K562 (cell line): ENCODE results near the gene COL23A1. TPM values are rescaled to one million over a fixed set of nuclear protein-coding genes. Genes with fewer than 3 reads are reported as not detected.

Source experiments
- ATAC-seq: fragments of 200-7000 bp; cut with Tn5 transposase; 3 replicates; pipeline ENCODE4 v1.9.1; 2020; ENCODE audit warnings: moderate library complexity
- BruUV-seq: library from RNA; stranded (reverse); fragments of 400-500 nt; replicated peaks from 2 replicates; lab custom pipeline; 2021; lab: Mats Ljungman, UMichigan
- CTCF ChIA-PET: fragments of 300-600 bp; formaldehyde crosslinking; extraction: SDS; loops from one replicate; lab custom pipeline; 2021; ENCODE audit warnings: low intra/inter-chr PET ratio; lab: Yijun Ruan, JAX
- POLR2A ChIA-PET: fragments of 300-600, 350-650 bp; sonication (Branson Sonifier 250); formaldehyde crosslinking; extraction: SDS; loops from one replicate; lab custom pipeline; 2021; ENCODE audit warnings: antibody characterized with exemption, inconsistent platforms; lab: Yijun Ruan, JAX
- DNase-seq, 4 experiments: peaks; one replicate each; pipeline versions ENCODE4 v3.0.0 to v3.0.0-alpha.2; 2011 to 2018; ENCODE audit warnings: low spot score in 3 of 4, mixed read lengths in 3 of 4; ENCODE audit errors: extremely low read depth in 1 of 4
- FAIRE-seq: peaks from 2 replicates; lab custom pipeline; 2011; peaks lifted over from hg19 to GRCh38; lab: Jason Lieb, UNC
- H2AFZ ChIP-seq: 2 replicates; pipeline ENCODE4 v1.6.0; 2011; ENCODE audit warnings: low read depth, low read length, control low read depth, inconsistent platforms
- H3K27ac ChIP-seq: fragments of 200-600 bp; 3 replicates; pipeline ENCODE4 v1.8.0; 2011; ENCODE audit warnings: low read depth, mild to moderate bottlenecking, control low read depth, inconsistent platforms, low read length, moderate library complexity, mixed read lengths; ENCODE audit errors: extremely low read depth
- H3K27me3 ChIP-seq, 2 experiments: fragments of 300-600 bp in 1 of 2; 2 replicates in 1 of 2; 3 replicates in 1 of 2; pipeline versions ENCODE4 v1.6.0 to v1.8.0; 2011; ENCODE audit warnings: inconsistent platforms in 2 of 2, low read length in 2 of 2, mild to moderate bottlenecking in 1 of 2, mixed read lengths in 1 of 2, moderate library complexity in 1 of 2; ENCODE audit not compliant: control insufficient read depth in 2 of 2, insufficient read depth in 2 of 2
- H3K36me3 ChIP-seq: fragments of 300-600 bp; 3 replicates; pipeline ENCODE4 v1.8.0; 2011; ENCODE audit warnings: mild to moderate bottlenecking, low read length, inconsistent platforms; ENCODE audit not compliant: control insufficient read depth, insufficient read depth
- H3K4me1 ChIP-seq, 2 experiments: fragments of 200-600 bp in 1 of 2; replicated peaks in 1 of 2; 2 replicates in 1 of 2; 3 replicates in 1 of 2; pipeline versions ENCODE4 v1.5.1 to v1.8.0; 2011; ENCODE audit warnings: inconsistent platforms in 2 of 2, low read length in 2 of 2, mild to moderate bottlenecking in 1 of 2, mixed read lengths in 1 of 2, moderate library complexity in 1 of 2; ENCODE audit not compliant: control insufficient read depth in 2 of 2, insufficient read depth in 2 of 2
- H3K4me2 ChIP-seq: 2 replicates; pipeline ENCODE4 v1.6.1; 2011; ENCODE audit warnings: low read length, control low read depth, inconsistent platforms, mixed read lengths; ENCODE audit not compliant: insufficient read depth
- H3K4me3 ChIP-seq: fragments of 200-600 bp; sonication (generic), shearing (Covaris generic); 2 replicates; pipeline ENCODE4 v1.5.1; 2016; ENCODE audit warnings: control low read depth, inconsistent platforms
- H3K79me2 ChIP-seq: fragments of 200-600 bp; 3 replicates; pipeline ENCODE4 v1.8.0; 2011; ENCODE audit warnings: low read length, inconsistent platforms; ENCODE audit not compliant: control insufficient read depth, insufficient read depth
- H3K9ac ChIP-seq, 2 experiments: 2 replicates each; pipeline versions ENCODE4 v1.6.0 to v1.6.1; 2011; ENCODE audit warnings: low read depth in 2 of 2, low read length in 2 of 2, control low read depth in 1 of 2, inconsistent platforms in 1 of 2, mild to moderate bottlenecking in 1 of 2, mixed read lengths in 1 of 2; ENCODE audit not compliant: insufficient read depth in 1 of 2
- H3K9me1 ChIP-seq: one replicate; pipeline ENCODE4 v1.6.0; 2011; ENCODE audit warnings: inconsistent platforms, mild to moderate bottlenecking, low read length, moderate library complexity; ENCODE audit not compliant: control insufficient read depth, insufficient read depth
- H3K9me3 ChIP-seq: replicated peaks from 2 replicates; pipeline ENCODE4 v1.5.1; 2011; ENCODE audit warnings: low read depth, low read length, inconsistent platforms; ENCODE audit not compliant: control insufficient read depth, insufficient read depth
- H4K20me1 ChIP-seq: replicated peaks from 2 replicates; pipeline ENCODE4 v1.6.1; 2011; ENCODE audit warnings: low read length, inconsistent platforms, mixed read lengths; ENCODE audit not compliant: control insufficient read depth, insufficient read depth
- CREBBP ChIP-seq: IDR thresholded peaks from one replicate; pipeline ENCODE4 v1.6.1; 2012; ENCODE audit warnings: low read depth, mild to moderate bottlenecking, control low read depth, inconsistent platforms, low read length
- DNMT1 ChIP-seq: fragments of 450-650 bp; IDR thresholded peaks from 2 replicates; pipeline ENCODE4 v1.6.1; 2016; ENCODE audit warnings: antibody characterized with exemption, mild to moderate bottlenecking
- HDAC3 ChIP-seq: fragments of 450-650 bp; IDR thresholded peaks from 2 replicates; pipeline ENCODE4 v1.6.1; 2018; ENCODE audit warnings: borderline replicate concordance, mild to moderate bottlenecking, moderate library complexity; ENCODE audit not compliant: partially characterized antibody
- HOXB6 ChIP-seq: fragments of 250-450 bp; sonication (Bioruptor Pico); IDR thresholded peaks from 2 replicates; pipeline ENCODE4 v1.5.1; 2022; ENCODE audit warnings: mild to moderate bottlenecking, borderline replicate concordance
- MAFK ChIP-seq: IDR thresholded peaks from 2 replicates; pipeline ENCODE4 v1.6.1; 2011; ENCODE audit warnings: low read length, improper control_type of control experiment
- MTA2 ChIP-seq: fragments of 450-650 bp; IDR thresholded peaks from 2 replicates; pipeline ENCODE4 v1.6.1; 2016; ENCODE audit warnings: low read depth
- RBM25 ChIP-seq: fragments of 200-400 bp; formaldehyde crosslinking; IDR thresholded peaks from 2 replicates; pipeline ENCODE4 v1.6.1; 2018; ENCODE audit warnings: low read length, low read depth, moderate library complexity; ENCODE audit not compliant: severe bottlenecking
- SRSF9 ChIP-seq: fragments of 200-400 bp; formaldehyde crosslinking; IDR thresholded peaks from 2 replicates; pipeline ENCODE4 v1.6.1; 2017; ENCODE audit warnings: low read depth, low read length, borderline replicate concordance
- TAF7 ChIP-seq: fragments of 450-650 bp; IDR thresholded peaks from 2 replicates; pipeline ENCODE4 v1.6.1; 2016; ENCODE audit warnings: missing genetic modification characterization, missing compliant biosample characterization
- TFAM ChIP-seq: fragments of 250-450 bp; sonication (Bioruptor Pico); conservative IDR thresholded peaks from 2 replicates; pipeline ENCODE4 v1.5.0; 2021; ENCODE audit warnings: mild to moderate bottlenecking, moderate library complexity
- ZFX ChIP-seq: sonication (generic); formaldehyde crosslinking; IDR thresholded peaks from 2 replicates; pipeline ENCODE4 v1.8.0; 2022; ENCODE audit warnings: mild to moderate bottlenecking, missing genetic modification reagents, moderate library complexity
- ZNF311 ChIP-seq: fragments of 250-450 bp; sonication (Bioruptor Pico); IDR thresholded peaks from 2 replicates; pipeline ENCODE4 v1.4.0; 2020; ENCODE audit warnings: mild to moderate bottlenecking, moderate library complexity
- ZSCAN29 ChIP-seq: fragments of 450-650 bp; IDR thresholded peaks from 2 replicates; pipeline ENCODE4 v1.6.1; 2017
- WGBS: fragments of 100-300 bp; shearing (Covaris generic); methylation state at CpG from one replicate; pipeline ENCODE4 v1.1.6; 2016; ENCODE audit warnings: low coverage, mixed read lengths; ENCODE audit not compliant: insufficient coverage; ENCODE audit errors: missing lambda C conversion rate; 5-methylcytosine and 5-hydroxymethylcytosine counted together
- in situ Hi-C: fragments of 300-500 bp; cut with MboI; formaldehyde crosslinking; loops from 4 replicates; pipeline ENCODE4 v1.15.0; 2018; ENCODE audit warnings: inconsistent platforms, mixed read lengths
- intact Hi-C: fragments of 100-400 bp; cut with micrococcal nuclease; formaldehyde crosslinking; loops from 2 replicates; pipeline ENCODE4 v1.14.2; 2022
- polyA plus RNA-seq, 8 experiments: library from polyadenylated mRNA; depleted of rRNA in 4 of 8; stranded (reverse) in 5 of 8; unstranded in 3 of 8; fragments of >200 nt; fragmentation: Nextera tagmentation in 2 of 8; fragmentation: Illumina TruSeq in 1 of 8; extraction: Ambion mirVana in 2 of 8; extraction: Trizol in 1 of 8; gene quantifications; 2 replicates each; pipeline versions ENCODE4 v1.2.1 to v1.2.3, GENCODE V29; 2011 to 2014; ENCODE audit warnings: inconsistent platforms in 1 of 8, missing spikeins in 1 of 8
- total RNA-seq, 7 experiments: library from RNA; depleted of rRNA in 6 of 7; stranded (reverse); fragments of >200 nt in 6 of 7; fragmentation: Illumina TruSeq in 2 of 7; extraction: Trizol in 2 of 7; gene quantifications; 2 replicates each; pipeline versions ENCODE4 v1.2.1 to v1.2.3, GENCODE V29; 2011 to 2021; ENCODE audit warnings: low replicate concordance in 1 of 7
- TF ChIP-seq, protein P1 (sequence below): sonication (generic); formaldehyde crosslinking; IDR thresholded peaks from 2 replicates; pipeline ENCODE4 v1.8.0; 2022; ENCODE audit warnings: mild to moderate bottlenecking, missing genetic modification reagents
- TF ChIP-seq, protein P2 (sequence below): fragments of 250-450 bp; sonication (Bioruptor Pico); IDR thresholded peaks from 2 replicates; pipeline ENCODE4 v1.4.0; 2020; ENCODE audit warnings: mild to moderate bottlenecking, moderate library complexity

Gene COL23A1
- total and polyA plus RNA-seq, 9 of the 15 experiments (the other 6 are each of a cell fraction or from before 2014, with no cell fraction given) = 0.09 TPM; not detected in 8

DNA sequence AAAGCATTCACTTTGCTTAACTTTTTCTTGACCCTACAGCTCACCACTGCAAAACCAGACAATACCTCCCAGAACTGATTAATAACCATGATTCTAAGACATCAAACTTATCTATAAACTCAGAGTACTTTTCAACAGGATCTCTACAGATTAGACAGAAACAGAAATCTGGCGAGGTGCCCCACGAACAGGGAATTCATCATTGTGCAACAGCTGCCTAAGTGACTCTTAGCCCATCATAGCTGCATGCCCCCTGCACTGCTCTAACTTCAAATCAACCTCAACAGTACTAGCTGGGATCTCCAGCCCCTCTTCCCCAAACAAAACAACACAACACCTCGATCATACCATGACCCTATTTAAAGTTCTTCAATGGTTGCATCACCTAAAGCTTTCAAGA, 16.1 kb upstream of the COL23A1 start (continued):
- TF ChIP-seq, protein P1, sequence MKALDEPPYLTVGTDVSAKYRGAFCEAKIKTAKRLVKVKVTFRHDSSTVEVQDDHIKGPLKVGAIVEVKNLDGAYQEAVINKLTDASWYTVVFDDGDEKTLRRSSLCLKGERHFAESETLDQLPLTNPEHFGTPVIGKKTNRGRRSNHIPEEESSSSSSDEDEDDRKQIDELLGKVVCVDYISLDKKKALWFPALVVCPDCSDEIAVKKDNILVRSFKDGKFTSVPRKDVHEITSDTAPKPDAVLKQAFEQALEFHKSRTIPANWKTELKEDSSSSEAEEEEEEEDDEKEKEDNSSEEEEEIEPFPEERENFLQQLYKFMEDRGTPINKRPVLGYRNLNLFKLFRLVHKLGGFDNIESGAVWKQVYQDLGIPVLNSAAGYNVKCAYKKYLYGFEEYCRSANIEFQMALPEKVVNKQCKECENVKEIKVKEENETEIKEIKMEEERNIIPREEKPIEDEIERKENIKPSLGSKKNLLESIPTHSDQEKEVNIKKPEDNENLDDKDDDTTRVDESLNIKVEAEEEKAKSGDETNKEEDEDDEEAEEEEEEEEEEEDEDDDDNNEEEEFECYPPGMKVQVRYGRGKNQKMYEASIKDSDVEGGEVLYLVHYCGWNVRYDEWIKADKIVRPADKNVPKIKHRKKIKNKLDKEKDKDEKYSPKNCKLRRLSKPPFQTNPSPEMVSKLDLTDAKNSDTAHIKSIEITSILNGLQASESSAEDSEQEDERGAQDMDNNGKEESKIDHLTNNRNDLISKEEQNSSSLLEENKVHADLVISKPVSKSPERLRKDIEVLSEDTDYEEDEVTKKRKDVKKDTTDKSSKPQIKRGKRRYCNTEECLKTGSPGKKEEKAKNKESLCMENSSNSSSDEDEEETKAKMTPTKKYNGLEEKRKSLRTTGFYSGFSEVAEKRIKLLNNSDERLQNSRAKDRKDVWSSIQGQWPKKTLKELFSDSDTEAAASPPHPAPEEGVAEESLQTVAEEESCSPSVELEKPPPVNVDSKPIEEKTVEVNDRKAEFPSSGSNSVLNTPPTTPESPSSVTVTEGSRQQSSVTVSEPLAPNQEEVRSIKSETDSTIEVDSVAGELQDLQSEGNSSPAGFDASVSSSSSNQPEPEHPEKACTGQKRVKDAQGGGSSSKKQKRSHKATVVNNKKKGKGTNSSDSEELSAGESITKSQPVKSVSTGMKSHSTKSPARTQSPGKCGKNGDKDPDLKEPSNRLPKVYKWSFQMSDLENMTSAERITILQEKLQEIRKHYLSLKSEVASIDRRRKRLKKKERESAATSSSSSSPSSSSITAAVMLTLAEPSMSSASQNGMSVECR (CRISPR knock-in tag) = no peak

GRCh38 chr5:178605788-178606187, 15.6 kb upstream of the COL23A1 start:
- H3K27ac ChIP-seq = no peak overlapping the region
- no peaks in the 10 kb centered on the region for H3K9me3 ChIP-seq
- H2AFZ ChIP-seq = no peak overlapping the region
- no peaks in the 10 kb centered on the region for H3K27me3 ChIP-seq
- no peaks in the 10 kb centered on the region for H3K79me2 ChIP-seq
- POLR2A ChIA-PET = interaction anchor here (0.7 to 2.1 kb wide), 3 partner anchors 13 to 20 kb away, joined by 3 to 6 read pairs (median 3); no protein-coding TSS in a partner anchor
- FAIRE-seq (no peak), DNase-seq (no peak), ATAC-seq (no peak)
- H3K9me1 ChIP-seq = no peaks in the 10 kb centered on the region
- H3K4me3 ChIP-seq = no peak overlapping the region
- H3K4me1 ChIP-seq = no peaks in the 10 kb centered on the region
- WGBS = 84% methylated on average over 3 of the region's 3 CpGs
- no TSS peak for BruUV-seq
- H3K9ac ChIP-seq = no peak overlapping the region
- intact Hi-C loops = no loop called here
- no peaks in the 10 kb centered on the region for H4K20me1 ChIP-seq
- H3K36me3 ChIP-seq = peaks cover 68% of the 10 kb centered on the region
- CTCF ChIA-PET = no interaction called here
- in situ Hi-C loops = no loop called here
- H3K4me2 ChIP-seq = no peak overlapping the region
- no peak for TF ChIP-seq ZFX (CRISPR knock-in tag)
- TF ChIP-seq ZSCAN29 = no peak
- TF ChIP-seq CREBBP = no peak
- TF ChIP-seq HOXB6 (CRISPR knock-in tag) = no peak
- TF ChIP-seq MTA2 = no peak
- no peak for TF ChIP-seq TAF7 (tag)
- no peak for TF ChIP-seq DNMT1
- TF ChIP-seq HDAC3 = no peak
- TF ChIP-seq MAFK = no peak
- TF ChIP-seq TFAM (CRISPR knock-in tag) = no peak
- TF ChIP-seq RBM25 = no peak
- TF ChIP-seq, protein P2, sequence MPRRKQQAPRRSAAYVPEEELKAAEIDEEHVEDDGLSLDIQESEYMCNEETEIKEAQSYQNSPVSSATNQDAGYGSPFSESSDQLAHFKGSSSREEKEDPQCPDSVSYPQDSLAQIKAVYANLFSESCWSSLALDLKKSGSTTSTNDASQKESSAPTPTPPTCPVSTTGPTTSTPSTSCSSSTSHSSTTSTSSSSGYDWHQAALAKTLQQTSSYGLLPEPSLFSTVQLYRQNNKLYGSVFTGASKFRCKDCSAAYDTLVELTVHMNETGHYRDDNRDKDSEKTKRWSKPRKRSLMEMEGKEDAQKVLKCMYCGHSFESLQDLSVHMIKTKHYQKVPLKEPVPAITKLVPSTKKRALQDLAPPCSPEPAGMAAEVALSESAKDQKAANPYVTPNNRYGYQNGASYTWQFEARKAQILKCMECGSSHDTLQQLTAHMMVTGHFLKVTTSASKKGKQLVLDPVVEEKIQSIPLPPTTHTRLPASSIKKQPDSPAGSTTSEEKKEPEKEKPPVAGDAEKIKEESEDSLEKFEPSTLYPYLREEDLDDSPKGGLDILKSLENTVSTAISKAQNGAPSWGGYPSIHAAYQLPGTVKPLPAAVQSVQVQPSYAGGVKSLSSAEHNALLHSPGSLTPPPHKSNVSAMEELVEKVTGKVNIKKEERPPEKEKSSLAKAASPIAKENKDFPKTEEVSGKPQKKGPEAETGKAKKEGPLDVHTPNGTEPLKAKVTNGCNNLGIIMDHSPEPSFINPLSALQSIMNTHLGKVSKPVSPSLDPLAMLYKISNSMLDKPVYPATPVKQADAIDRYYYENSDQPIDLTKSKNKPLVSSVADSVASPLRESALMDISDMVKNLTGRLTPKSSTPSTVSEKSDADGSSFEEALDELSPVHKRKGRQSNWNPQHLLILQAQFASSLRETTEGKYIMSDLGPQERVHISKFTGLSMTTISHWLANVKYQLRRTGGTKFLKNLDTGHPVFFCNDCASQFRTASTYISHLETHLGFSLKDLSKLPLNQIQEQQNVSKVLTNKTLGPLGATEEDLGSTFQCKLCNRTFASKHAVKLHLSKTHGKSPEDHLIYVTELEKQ = no peak
- no peak for TF ChIP-seq ZNF311 (CRISPR knock-in tag)
- no peak for TF ChIP-seq SRSF9
